T-cell (primary cell): Measurements from ENCODE around the gene IDH3A. TPM values are rescaled to one million over a fixed set of nuclear protein-coding genes. Genes with fewer than 3 reads are reported as not detected.

ENCODE experiments used
- ATAC-seq, 4 experiments: fragments of 200-7000 bp in 3 of 4; fragments of 150-1000 bp in 1 of 4; cut with Tn5 transposase; replicated peaks in 1 of 4; 1 replicate in 3 of 4; 2 replicates in 1 of 4; pipeline ENCODE4 v1.10.0; 2021; ENCODE audit warnings: moderate library complexity in 3 of 4, mild to moderate bottlenecking in 2 of 4, moderate number of reproducible peaks in 1 of 4
- CTCF ChIA-PET, 2 donors: fragments of 300-600 bp; sonication (Branson Sonifier 250); formaldehyde crosslinking; loops; one replicate each; lab custom pipeline; 2022; ENCODE audit warnings: antibody characterized with exemption in 2 of 2; lab: Charles Lee
- POLR2A ChIA-PET, 2 donors: fragments of 300-600 bp; sonication (Branson Sonifier 250); formaldehyde crosslinking; loops; one replicate each; lab custom pipeline; 2022; ENCODE audit warnings: antibody characterized with exemption in 2 of 2; lab: Charles Lee
- DNase-seq, 35 experiments: peaks; one replicate each; pipeline versions ENCODE4 v3.0.0 to v3.0.0-alpha.2; 2013 to 2023
- H3K27ac ChIP-seq: one replicate; pipeline ENCODE4 v1.5.1; 2013; ENCODE audit warnings: low read length
- H3K27me3 ChIP-seq, 2 experiments: replicated peaks in 1 of 2; 1 replicate in 1 of 2; 2 replicates in 1 of 2; pipeline versions ENCODE4 v1.6.1 to v1.7.0; 2013; ENCODE audit warnings: low read length in 1 of 2, mixed read lengths in 1 of 2; ENCODE audit not compliant: control insufficient read depth in 2 of 2, insufficient read depth in 2 of 2; ENCODE audit errors: extremely low read depth in 1 of 2
- H3K36me3 ChIP-seq, 2 donors: 1 replicate in 1 of 2; 2 replicates in 1 of 2; pipeline versions ENCODE4 v1.6.1 to v1.7.0; 2013; ENCODE audit warnings: low read length in 1 of 2; ENCODE audit not compliant: control insufficient read depth in 2 of 2, insufficient read depth in 1 of 2; ENCODE audit errors: extremely low read depth in 1 of 2
- H3K4me1 ChIP-seq, 2 experiments: 1 replicate in 1 of 2; 2 replicates in 1 of 2; pipeline versions ENCODE4 v1.6.1 to v1.7.0; 2013; ENCODE audit warnings: low read length in 2 of 2, mixed read lengths in 1 of 2; ENCODE audit not compliant: insufficient read depth in 2 of 2, control insufficient read depth in 1 of 2; ENCODE audit errors: extremely low read depth in 1 of 2
- H3K4me3 ChIP-seq, 2 donors: 1 replicate in 1 of 2; 2 replicates in 1 of 2; pipeline versions ENCODE4 v1.5.1 to v1.7.0; 2013; ENCODE audit warnings: mild to moderate bottlenecking in 2 of 2, low read length in 1 of 2, moderate library complexity in 1 of 2; ENCODE audit not compliant: control insufficient read depth in 1 of 2; ENCODE audit errors: extremely low read depth in 1 of 2
- H3K9me3 ChIP-seq: 2 replicates; pipeline ENCODE4 v1.7.0; 2013
- H3K27ac Mint-ChIP-seq, 2 donors: one replicate each; pipeline ENCODE4 v1.8.0; 2020 to 2021; ENCODE audit warnings: mild to moderate bottlenecking in 2 of 2, mixed read lengths in 2 of 2
- H3K27me3 Mint-ChIP-seq, 2 donors: one replicate each; pipeline ENCODE4 v1.8.0; 2021 to 2022; ENCODE audit warnings: mixed read lengths in 2 of 2
- H3K36me3 Mint-ChIP-seq: one replicate; pipeline ENCODE4 v1.8.0; 2021; ENCODE audit warnings: mixed read lengths
- H3K4me1 Mint-ChIP-seq, 3 donors: one replicate each; pipeline ENCODE4 v1.8.0; 2020 to 2022; ENCODE audit warnings: mixed read lengths in 3 of 3, mild to moderate bottlenecking in 1 of 3
- H3K4me3 Mint-ChIP-seq, 3 donors: one replicate each; pipeline ENCODE4 v1.8.0; 2020 to 2022; ENCODE audit warnings: mild to moderate bottlenecking in 3 of 3, mixed read lengths in 3 of 3, moderate library complexity in 3 of 3
- H3K9me3 Mint-ChIP-seq, 3 donors: one replicate each; pipeline ENCODE4 v1.8.0; 2020 to 2022; ENCODE audit warnings: mixed read lengths in 3 of 3
- WGBS: methylation state at CpG from one replicate; pipeline ENCODE4 v1.1.5; 2013; ENCODE audit warnings: missing lambda C conversion rate; ENCODE audit not compliant: insufficient coverage; 5-methylcytosine and 5-hydroxymethylcytosine counted together
- total RNA-seq, 35 experiments: library from RNA in 6 of 35; stranded (reverse) in 6 of 35; fragments of 120-200 nt in 1 of 35; gene quantifications; one replicate each; pipeline versions ENCODE4 v1.2.1 to v1.2.4 and lab custom pipeline; 2013 to 2026

IDH3A gene
- total RNA-seq, 5 donors from 2014 or later (not counting 1 experiment from before 2014, with no cell fraction given): 40.3 to 64.7 (median 48.5) TPM

DNA sequence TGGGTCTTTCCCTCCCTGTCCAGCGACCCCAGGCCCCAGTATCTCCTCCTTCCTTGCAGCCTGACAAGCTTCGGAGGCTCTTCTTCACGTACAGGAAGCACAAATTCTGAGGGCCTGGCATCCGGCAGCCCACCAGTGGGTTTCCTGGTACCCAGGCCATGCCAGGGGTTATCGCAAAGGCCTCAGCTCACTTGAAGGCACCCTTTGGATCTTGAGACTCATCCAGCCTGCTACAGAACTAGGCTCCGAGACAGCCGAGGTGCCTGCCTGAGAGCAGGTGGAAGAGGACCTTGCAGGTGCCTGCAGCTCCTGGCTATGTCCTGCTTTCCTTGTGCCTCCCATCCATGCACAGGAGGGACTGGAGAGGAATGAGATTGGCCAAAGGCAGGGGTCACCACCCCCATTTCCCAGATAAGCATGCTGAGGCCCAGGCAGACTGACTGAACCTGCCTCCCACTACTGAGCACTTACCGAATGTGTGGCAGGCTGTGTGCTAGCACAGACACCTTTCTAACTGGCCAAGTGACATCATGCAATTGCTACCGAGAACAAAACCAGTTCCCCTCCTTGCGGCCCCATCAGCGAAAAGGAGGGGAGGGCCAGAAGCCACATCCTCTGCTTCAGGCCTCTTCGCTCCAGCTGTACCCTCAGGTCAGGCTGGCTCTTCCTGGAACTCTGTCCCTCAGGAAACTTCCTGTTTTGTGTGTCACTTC is 45.6 kb upstream of the IDH3A start:
- H3K4me1 ChIP-seq: peaks cover 17 to 50% of the 10 kb centered on the region in 2 experiments
- H3K36me3 ChIP-seq: no peaks in the 10 kb centered on the region
- H3K27me3 ChIP-seq: peaks cover 0 to 2% of the 10 kb centered on the region in 2 experiments
- H3K36me3 Mint-ChIP-seq: no peaks in the 10 kb centered on the region
- peaks cover 32 to 56% (median 43%) of the 10 kb centered on the region in 3 donors for H3K4me1 Mint-ChIP-seq
- H3K9me3 ChIP-seq: no peaks in the 10 kb centered on the region
- H3K9me3 Mint-ChIP-seq: no peaks in the 10 kb centered on the region
- peak; percentile 69 to 83 (median 73) for ATAC-seq
- ChIA-PET CTCF (interaction anchor here in 1 of 2 donors (1.2 to 2.2 kb wide), 2 partner anchors 13 to 69 kb away, joined by 3 to 5 read pairs; no protein-coding TSS in a partner anchor), POLR2A (no interaction called here)
- 44% methylated on average over 9 of the region's 12 CpGs for WGBS
- peak overlapping the region in 2 of 3 donors; percentile 18 to 74 for H3K4me3 Mint-ChIP-seq
- peak overlapping the region; percentile 91 to 95 for H3K27ac Mint-ChIP-seq
- H3K27me3 Mint-ChIP-seq: no peaks in the 10 kb centered on the region
- DNase-seq: peak; percentile 26 to 71 (median 54)
- peak overlapping the region in 1 of 2 donors; percentile 30 for H3K4me3 ChIP-seq
- H3K27ac ChIP-seq: peak overlapping the region; percentile 75

DNA sequence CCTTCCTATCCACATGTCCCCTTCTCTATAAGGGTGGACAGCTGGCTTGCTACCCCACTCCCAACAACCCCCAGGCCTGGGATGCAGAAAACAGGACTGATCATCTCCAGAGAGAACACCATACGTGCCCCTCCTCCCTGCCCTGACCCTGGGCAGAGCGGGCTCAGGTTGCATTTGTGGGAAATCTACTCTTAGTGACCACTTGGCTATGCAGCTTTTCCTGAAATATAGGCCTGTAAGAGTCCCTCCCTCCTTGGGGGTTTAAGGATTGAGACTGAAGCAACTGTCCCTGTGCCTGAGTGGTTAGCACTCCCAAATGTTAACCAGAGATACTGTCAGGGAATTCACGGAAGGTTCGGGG is 45.1 kb upstream of the IDH3A start:
- H3K27me3 Mint-ChIP-seq: no peaks in the 10 kb centered on the region
- H3K36me3 Mint-ChIP-seq: no peaks in the 10 kb centered on the region
- H3K27ac Mint-ChIP-seq: peak overlapping the region; percentile 91 to 95
- ChIA-PET POLR2A (interaction anchor here in 1 of 2 donors (0.6 kb wide), 1 partner anchor 779 kb away, joined by 3 read pairs; no protein-coding TSS in a partner anchor), CTCF (interaction anchor here (0.6 to 2.2 kb wide), 3 partner anchors 52 to 104 kb away, joined by 3 to 5 read pairs (median 3); no protein-coding TSS in a partner anchor)
- Histone ChIP-seq H3K36me3 (no peaks in the 10 kb centered on the region), H3K4me3 (peak overlapping the region in 1 of 2 donors; percentile 30), H3K27me3 (peaks cover 0 to 3% of the 10 kb centered on the region in 2 experiments), H3K9me3 (no peaks in the 10 kb centered on the region), H3K4me1 (peaks cover 17 to 51% of the 10 kb centered on the region in 2 experiments), H3K27ac (peak overlapping the region; percentile 75)
- H3K4me3 Mint-ChIP-seq: peak overlapping the region in 2 of 3 donors; percentile 18 to 74
- ATAC-seq: peak in 1 of 4 experiments; percentile 21
- H3K9me3 Mint-ChIP-seq: no peaks in the 10 kb centered on the region
- no peak for DNase-seq
- 100% methylated on average over 2 of the region's 4 CpGs for WGBS
- peaks cover 32 to 59% (median 43%) of the 10 kb centered on the region in 3 donors for H3K4me1 Mint-ChIP-seq

DNA sequence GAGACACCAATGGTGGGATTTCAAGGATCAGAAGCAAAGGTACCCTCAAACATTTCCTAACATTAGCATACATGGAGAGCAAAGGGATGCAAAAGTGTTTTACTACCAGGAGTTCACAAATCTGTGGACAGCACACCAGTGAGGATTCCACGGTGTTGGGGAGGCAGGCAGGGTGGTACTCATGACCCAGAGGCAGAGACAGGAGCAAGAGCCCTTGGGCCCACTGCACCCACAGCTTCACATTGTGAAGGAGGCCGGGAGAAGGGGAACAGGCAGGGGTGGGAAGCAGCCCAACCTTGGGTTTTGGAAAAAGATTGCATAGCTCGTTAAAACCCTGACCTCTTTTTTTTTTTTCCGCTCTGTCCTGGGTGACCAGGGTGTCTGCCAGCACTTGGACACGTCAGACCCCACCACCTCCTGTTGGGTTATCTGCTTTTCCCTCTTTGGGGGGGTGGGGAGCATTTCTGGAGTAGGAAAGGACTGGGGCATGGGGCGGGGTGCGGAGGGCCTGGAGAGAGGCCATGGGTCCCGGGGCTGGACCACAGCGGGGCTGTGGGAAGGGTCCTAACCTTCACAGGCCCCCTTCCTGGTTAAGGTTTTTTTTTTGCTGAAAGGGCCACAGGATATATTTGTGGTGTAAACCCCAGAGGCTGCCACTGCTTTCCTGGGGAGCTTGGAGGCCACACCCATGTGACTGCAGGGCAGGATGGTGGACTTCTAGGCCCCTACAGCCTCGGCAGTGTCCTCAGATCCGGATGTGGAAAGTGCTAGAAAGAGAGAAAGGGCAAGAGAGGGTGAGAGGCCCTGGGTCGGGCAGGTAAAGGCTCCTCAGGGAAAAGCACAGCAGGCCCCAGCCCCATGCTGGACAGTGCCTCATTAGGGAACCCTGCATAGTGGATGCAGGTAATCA is 44.3 kb upstream of the IDH3A start:
- Mint-ChIP-seq H3K27me3 (no peaks in the 10 kb centered on the region), H3K4me3 (peak overlapping the region in 2 of 3 donors; percentile 6 to 74), H3K36me3 (no peaks in the 10 kb centered on the region), H3K27ac (peak overlapping the region; percentile 91 to 95), H3K4me1 (peaks cover 32 to 59% (median 43%) of the 10 kb centered on the region in 3 donors), H3K9me3 (no peaks in the 10 kb centered on the region)
- Histone ChIP-seq H3K27ac (peak overlapping the region; percentile 75), H3K4me3 (no peak overlapping the region), H3K4me1 (peaks cover 17 to 51% of the 10 kb centered on the region in 2 experiments), H3K9me3 (no peaks in the 10 kb centered on the region), H3K36me3 (no peaks in the 10 kb centered on the region), H3K27me3 (peaks cover 0 to 3% of the 10 kb centered on the region in 2 experiments)
- ATAC-seq: no peak
- POLR2A ChIA-PET: interaction anchor here in 1 of 2 donors (0.6 kb wide), 1 partner anchor 778 kb away, joined by 3 read pairs; no protein-coding TSS in a partner anchor
- DNase-seq: no peak
- CTCF ChIA-PET: interaction anchor here (0.6 to 2.2 kb wide), 3 partner anchors 53 to 105 kb away, joined by 3 to 5 read pairs (median 3); no protein-coding TSS in a partner anchor
- 80% methylated on average over 3 of the region's 12 CpGs for WGBS

DNA sequence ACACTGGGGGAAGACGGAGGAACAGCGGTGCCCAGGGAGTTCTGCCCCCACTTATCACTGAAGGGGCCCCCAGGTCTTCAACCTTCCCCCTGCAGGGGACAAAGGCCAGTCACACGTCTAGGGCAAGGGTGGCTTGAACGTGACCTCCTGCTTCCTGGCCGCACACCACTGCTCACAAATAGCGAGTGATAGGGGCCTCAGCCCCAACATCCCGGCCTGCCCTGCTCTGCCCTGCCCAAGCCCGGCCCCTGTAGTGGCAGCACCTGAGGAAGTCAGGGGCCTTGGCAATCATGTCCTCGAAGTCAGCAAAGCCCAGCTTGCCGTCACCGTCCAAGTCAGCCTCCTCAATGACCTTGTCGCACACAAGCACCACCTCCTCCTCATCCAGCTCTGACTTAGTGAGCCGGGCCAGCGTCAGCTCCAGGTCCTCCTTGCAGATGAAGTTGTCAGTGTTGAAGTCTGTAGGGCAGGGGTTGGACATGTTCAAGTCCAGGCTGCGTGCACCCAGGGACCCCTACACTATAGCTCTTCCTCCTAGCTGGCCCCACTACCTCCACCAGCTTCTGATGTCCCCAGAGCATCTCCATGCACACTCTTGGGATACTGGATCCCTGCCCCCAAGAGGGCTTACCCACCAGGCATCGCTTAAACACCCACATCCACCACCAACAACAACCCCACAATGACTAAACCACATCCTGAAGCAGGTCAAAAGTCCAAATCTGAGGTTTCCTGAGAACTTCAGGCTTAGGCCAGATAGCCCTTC is 43.5 kb upstream of the IDH3A start:
- ChIA-PET POLR2A (no interaction called here), CTCF (interaction anchor here in 1 of 2 donors (0.5 to 1.2 kb wide), 2 partner anchors 35 to 54 kb away, joined by 3 to 6 read pairs; no protein-coding TSS in a partner anchor)
- peaks cover 17 to 51% of the 10 kb centered on the region in 2 experiments for H3K4me1 ChIP-seq
- Mint-ChIP-seq H3K27ac (peak overlapping the region; percentile 91 to 95), H3K9me3 (no peaks in the 10 kb centered on the region), H3K27me3 (no peaks in the 10 kb centered on the region), H3K36me3 (no peaks in the 10 kb centered on the region), H3K4me3 (peak overlapping the region in 1 of 3 donors; percentile 4), H3K4me1 (peaks cover 32 to 59% (median 43%) of the 10 kb centered on the region in 3 donors)
- H3K27me3 ChIP-seq: peaks cover 0 to 3% of the 10 kb centered on the region in 2 experiments
- WGBS: 67% methylated on average over 7 of the region's 16 CpGs
- no peak overlapping the region for H3K4me3 ChIP-seq
- DNase-seq (no peak), ATAC-seq (no peak)
- H3K36me3 ChIP-seq: no peaks in the 10 kb centered on the region
- no peaks in the 10 kb centered on the region for H3K9me3 ChIP-seq
- peak overlapping the region; percentile 15 for H3K27ac ChIP-seq

DNA sequence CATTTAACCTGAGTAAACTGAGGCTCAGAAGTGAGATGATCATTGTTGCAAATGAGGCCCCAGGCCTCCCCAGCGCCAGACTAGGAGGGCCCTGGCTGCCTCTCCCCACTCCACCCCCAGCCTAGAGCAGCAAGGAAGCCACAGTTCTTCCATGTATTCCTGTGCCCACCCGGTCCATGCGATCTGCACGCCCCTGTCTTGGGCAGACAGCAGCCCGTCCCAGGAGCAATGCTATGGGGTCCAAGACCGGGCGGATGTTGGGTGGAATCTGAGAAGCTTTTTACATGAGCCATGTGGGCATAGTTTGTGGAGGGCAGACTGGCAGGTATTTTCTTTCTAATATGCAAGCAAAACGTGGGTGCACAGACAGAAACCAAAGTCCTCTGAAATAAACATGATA is 41.7 kb upstream of the IDH3A start:
- H3K27me3 ChIP-seq: peaks cover 0 to 3% of the 10 kb centered on the region in 2 experiments
- no peak overlapping the region for H3K4me3 ChIP-seq
- peaks cover 17 to 48% of the 10 kb centered on the region in 2 experiments for H3K4me1 ChIP-seq
- no peaks in the 10 kb centered on the region for H3K9me3 ChIP-seq
- no peak for DNase-seq
- no peak overlapping the region for H3K4me3 Mint-ChIP-seq
- H3K4me1 Mint-ChIP-seq: peaks cover 32 to 55% (median 41%) of the 10 kb centered on the region in 3 donors
- ChIA-PET POLR2A (no interaction called here), CTCF (interaction anchor here (0.6 to 5.0 kb wide), 13 partner anchors 57 to 158 kb away, joined by 3 to 40 read pairs (median 4); no protein-coding TSS in a partner anchor)
- H3K27ac Mint-ChIP-seq: peak overlapping the region; percentile 52 to 66
- no peak overlapping the region for H3K27ac ChIP-seq
- no peak for ATAC-seq
- H3K27me3 Mint-ChIP-seq: no peaks in the 10 kb centered on the region
- WGBS: 85% methylated on average over 6 of the region's 8 CpGs
- no peaks in the 10 kb centered on the region for H3K36me3 ChIP-seq
- H3K36me3 Mint-ChIP-seq: no peaks in the 10 kb centered on the region
- no peaks in the 10 kb centered on the region for H3K9me3 Mint-ChIP-seq
